HG03457 (cell line): ENCODE results near the gene GORASP1.

ENCODE experiments used
- ATAC-seq: cut with Tn5 transposase; IDR thresholded peaks from one replicate; pipeline ENCODE4 v1.9.1; 2021; ENCODE audit warnings: moderate number of reproducible peaks; ENCODE audit not compliant: unreplicated experiment

Gene GORASP1

GRCh38 chr3:39126532-39127071 is 19.2 kb upstream of the GORASP1 start:
- no peak for ATAC-seq

GRCh38 chr3:39125841-39126500 is 18.5 kb upstream of the GORASP1 start:
- ATAC-seq: no peak

GRCh38 chr3:39124876-39125840 is 17.7 kb upstream of the GORASP1 start:
- no peak for ATAC-seq

- ATAC-seq: no peak
Measured at GRCh38 chr3:39122813-39123212, 15.4 kb upstream of the GORASP1 start.

GRCh38 chr3:39121621-39122020 is 14.2 kb upstream of the GORASP1 start:
- no peak for ATAC-seq

- no peak for ATAC-seq
Measured at GRCh38 chr3:39118931-39119660, 11.7 kb upstream of the GORASP1 start.

- ATAC-seq: no peak
Measured at GRCh38 chr3:39118079-39118478, 10.7 kb upstream of the GORASP1 start.

- ATAC-seq: no peak
Measured at GRCh38 chr3:39115870-39116269, 8.4 kb upstream of the GORASP1 start.

GRCh38 chr3:39114456-39114855 is 7.0 kb upstream of the GORASP1 start:
- ATAC-seq: no peak

- ATAC-seq: no peak
Measured at GRCh38 chr3:39113291-39113690, 5.9 kb upstream of the GORASP1 start.

- no peak for ATAC-seq
Measured at GRCh38 chr3:39112535-39112934, 5.1 kb upstream of the GORASP1 start.

- no peak for ATAC-seq
Measured at GRCh38 chr3:39112113-39112512, 4.7 kb upstream of the GORASP1 start.

GRCh38 chr3:39110041-39110639 is 2.7 kb upstream of the GORASP1 start:
- ATAC-seq: no peak

- ATAC-seq: no peak
Measured at GRCh38 chr3:39109086-39109485, 1.7 kb upstream of the GORASP1 start.

GRCh38 chr3:39108200-39108710 is 828 bp upstream of the GORASP1 start:
- peak; percentile 84 for ATAC-seq

- ATAC-seq: peak; percentile 1
Measured at GRCh38 chr3:39106851-39107387, 508 bp downstream of the GORASP1 start.

- ATAC-seq: no peak
Measured at GRCh38 chr3:39106281-39106811, 1.1 kb downstream of the GORASP1 start.

- ATAC-seq: no peak
Measured at GRCh38 chr3:39105687-39106063, 1.8 kb downstream of the GORASP1 start.

GRCh38 chr3:39104961-39105686 is 2.3 kb downstream of the GORASP1 start:
- no peak for ATAC-seq
